Measurements from ENCODE around the gene RYR3.

RYR3 gene

GRCh38 chr15:33859992-33860545, 549.3 kb downstream of the RYR3 start:
- TF ChIP-seq, protein P1, sequence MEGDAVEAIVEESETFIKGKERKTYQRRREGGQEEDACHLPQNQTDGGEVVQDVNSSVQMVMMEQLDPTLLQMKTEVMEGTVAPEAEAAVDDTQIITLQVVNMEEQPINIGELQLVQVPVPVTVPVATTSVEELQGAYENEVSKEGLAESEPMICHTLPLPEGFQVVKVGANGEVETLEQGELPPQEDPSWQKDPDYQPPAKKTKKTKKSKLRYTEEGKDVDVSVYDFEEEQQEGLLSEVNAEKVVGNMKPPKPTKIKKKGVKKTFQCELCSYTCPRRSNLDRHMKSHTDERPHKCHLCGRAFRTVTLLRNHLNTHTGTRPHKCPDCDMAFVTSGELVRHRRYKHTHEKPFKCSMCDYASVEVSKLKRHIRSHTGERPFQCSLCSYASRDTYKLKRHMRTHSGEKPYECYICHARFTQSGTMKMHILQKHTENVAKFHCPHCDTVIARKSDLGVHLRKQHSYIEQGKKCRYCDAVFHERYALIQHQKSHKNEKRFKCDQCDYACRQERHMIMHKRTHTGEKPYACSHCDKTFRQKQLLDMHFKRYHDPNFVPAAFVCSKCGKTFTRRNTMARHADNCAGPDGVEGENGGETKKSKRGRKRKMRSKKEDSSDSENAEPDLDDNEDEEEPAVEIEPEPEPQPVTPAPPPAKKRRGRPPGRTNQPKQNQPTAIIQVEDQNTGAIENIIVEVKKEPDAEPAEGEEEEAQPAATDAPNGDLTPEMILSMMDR (IDR thresholded peaks at IDR 0.05; ENCODE audit: borderline replicate concordance, insufficient read depth, low read depth, low read length): no peak
- H3K4me3 ChIP-seq (ENCODE audit: low read depth, low read length): no peak overlapping the region

DNA sequence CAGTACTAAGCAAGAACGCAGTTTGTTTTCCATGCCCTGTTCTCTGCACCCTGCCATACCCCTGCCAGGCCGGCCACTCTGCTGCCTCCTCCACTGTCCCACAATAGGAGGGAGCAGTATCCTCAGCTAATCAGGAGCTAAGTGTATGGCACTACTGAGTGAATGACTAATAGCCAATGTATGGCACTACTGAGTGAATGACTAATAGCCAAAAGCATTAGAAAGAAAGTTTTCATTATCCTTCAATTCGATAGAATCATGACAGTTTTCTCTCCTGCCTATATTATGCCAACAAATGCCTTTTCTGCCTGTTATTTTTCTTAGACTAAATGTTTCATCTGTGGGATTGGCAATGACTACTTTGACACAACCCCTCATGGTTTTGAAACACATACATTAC, 550.0 kb downstream of the RYR3 start:
- no peak overlapping the region for H3K4me3 ChIP-seq (ENCODE audit: low read depth, low read length)
- TF ChIP-seq, protein P1 (IDR thresholded peaks at IDR 0.05; ENCODE audit: borderline replicate concordance, insufficient read depth, low read depth, low read length): no peak

DNA sequence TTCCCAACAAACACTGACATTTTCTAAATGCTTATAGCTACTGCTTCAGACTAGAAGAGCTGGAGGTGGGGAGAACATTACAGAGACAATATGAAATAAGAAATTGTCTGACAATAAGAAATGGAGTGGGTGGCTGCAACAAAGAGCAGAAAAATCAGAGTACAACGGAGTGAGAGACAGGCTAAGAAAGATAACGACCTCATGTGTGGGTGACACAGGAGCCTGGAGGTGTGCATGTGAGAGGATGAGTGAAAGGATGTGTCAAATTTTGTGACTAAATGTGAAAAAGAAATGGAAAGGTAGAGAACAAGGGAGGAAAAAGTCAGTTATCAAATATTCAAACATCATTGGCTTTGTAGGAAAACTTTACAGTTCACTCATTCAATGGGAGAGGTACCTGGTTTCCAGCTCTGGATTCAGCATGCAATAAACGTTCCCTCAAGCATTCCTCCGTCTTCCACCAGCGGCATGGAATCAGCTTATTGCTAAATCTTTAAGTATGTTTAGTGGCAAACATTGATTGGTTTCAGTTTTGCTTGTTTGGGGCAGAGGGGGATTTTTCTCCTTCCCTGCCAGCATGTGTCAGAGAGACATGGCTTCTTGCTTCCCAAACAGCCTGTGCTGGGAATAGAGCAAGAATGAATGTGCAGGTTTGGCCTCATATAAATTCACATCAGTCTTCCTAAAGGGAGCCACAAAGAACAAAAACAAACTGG, 553.8 kb downstream of the RYR3 start:
- TF ChIP-seq, protein P1 (IDR thresholded peaks at IDR 0.05; ENCODE audit: borderline replicate concordance, insufficient read depth, low read depth, low read length): no peak
- H3K4me3 ChIP-seq (ENCODE audit: low read depth, low read length): no peak overlapping the region

DNA sequence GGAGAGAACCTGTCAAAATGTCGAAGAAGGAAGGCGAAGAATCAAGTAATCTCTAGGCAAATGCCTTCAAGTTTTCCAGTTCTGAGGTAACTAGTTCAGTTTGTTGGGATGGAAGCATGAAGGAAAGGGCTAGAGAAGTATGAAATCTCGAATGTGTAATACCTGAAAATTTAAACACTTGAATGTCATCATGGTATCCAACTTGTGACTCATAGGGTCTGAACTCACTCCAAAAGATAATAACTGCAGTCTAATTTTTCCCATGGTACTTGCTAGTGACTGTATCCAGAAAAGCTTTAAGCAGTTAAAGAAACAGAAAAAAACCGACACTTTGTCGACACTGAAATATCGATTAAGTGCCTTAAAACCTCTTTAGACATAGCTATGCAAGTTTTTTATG, 554.6 kb downstream of the RYR3 start:
- TF ChIP-seq, protein P1 (IDR thresholded peaks at IDR 0.05; ENCODE audit: borderline replicate concordance, insufficient read depth, low read depth, low read length): no peak
- H3K4me3 ChIP-seq (ENCODE audit: low read depth, low read length): no peak overlapping the region

DNA sequence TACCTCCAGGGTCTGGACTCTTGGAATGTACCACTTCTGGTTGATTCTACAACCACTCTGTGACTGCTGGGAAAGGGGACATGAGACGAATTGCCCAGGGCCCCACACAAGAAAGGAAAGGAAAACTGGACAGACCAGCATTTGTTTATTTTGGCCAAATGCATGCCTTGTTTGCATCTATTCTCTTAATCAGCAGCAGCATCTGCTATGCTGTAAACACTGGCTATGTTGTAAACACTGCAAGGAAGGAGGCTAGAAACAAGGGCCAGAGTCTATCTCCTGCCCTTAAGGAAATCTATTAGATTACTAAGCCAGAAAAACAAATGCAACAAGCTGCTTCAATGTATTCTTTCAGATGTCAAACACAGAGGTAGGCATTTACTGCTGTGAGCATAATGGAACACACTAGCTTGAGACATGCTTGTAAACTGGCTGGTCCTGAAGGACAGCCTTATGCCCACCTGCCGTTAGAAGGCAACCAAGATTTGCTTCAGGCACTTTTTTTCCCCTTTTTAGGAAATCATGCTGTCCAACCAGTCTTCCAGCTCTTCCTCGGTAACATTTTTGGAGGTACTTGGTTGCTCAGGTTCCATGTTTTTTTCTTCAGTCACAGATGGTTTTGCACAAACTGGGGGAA, 555.5 kb downstream of the RYR3 start:
- H3K4me3 ChIP-seq (ENCODE audit: low read depth, low read length): no peak overlapping the region
- TF ChIP-seq, protein P1 (IDR thresholded peaks at IDR 0.05; ENCODE audit: borderline replicate concordance, insufficient read depth, low read depth, low read length): no peak

- H3K4me3 ChIP-seq (ENCODE audit: low read depth, low read length): no peak overlapping the region
- TF ChIP-seq, protein P1 (IDR thresholded peaks at IDR 0.05; ENCODE audit: borderline replicate concordance, insufficient read depth, low read depth, low read length): no peak
These were observed 561.2 kb downstream of the RYR3 start for GRCh38 chr15:33871980-33872379.
